ENCODE results near the gene MSRB1.
A peak's percentile ranks its signal among the peaks of the same experiment; 100 is the strongest.

The MSRB1 gene

DNA sequence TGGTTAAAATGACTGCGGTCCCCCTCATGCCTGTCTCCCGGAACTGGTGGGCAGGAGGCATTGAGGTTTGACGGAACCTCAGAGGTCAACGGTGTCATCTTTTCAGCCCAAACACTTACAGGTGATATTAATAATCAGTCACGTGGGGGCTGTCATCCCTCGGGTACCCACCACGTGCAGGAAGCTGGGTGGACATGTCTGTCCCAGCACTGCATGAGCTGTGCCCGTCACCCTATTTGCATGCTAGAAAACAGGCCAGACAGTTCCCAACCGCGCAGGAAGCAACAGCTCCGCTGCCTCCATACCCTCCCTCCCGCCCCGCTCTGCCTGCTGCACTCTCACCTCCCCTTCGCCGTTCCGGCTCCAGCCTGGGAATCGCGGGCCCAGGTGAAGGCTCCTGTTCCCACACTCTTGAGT lies 48.1 kb upstream of the MSRB1 start:
- Histone ChIP-seq H3K27me3 (ENCODE audit: control insufficient read depth in 3 of 3, insufficient read depth in 3 of 3, low read depth in 1 of 3, low read length in 3 of 3) (peaks cover 18 to 37% (median 34%) of the 10 kb centered on the region in 3 experiments), H2BK12ac (ENCODE audit: low read length) (no peak overlapping the region), H2AFZ (ENCODE audit: low read length) (peak overlapping the region; percentile 87), H2AK5ac (ENCODE audit: low read depth, low read length) (peak overlapping the region; percentile 73), H3K4me3 (ENCODE audit: low read length in 2 of 2) (peak overlapping the region; percentile 41 to 78), H4K8ac (ENCODE audit: low read depth, low read length) (no peak overlapping the region), H2BK5ac (ENCODE audit: low read length) (peak overlapping the region; percentile 98), H3K4me1 (ENCODE audit: control insufficient read depth in 2 of 2, insufficient read depth in 1 of 2, low read depth in 1 of 2, low read length in 2 of 2) (peaks cover 12 to 18% of the 10 kb centered on the region in 2 donors), H2BK15ac (ENCODE audit: low read length) (no peak overlapping the region), H3K18ac (ENCODE audit: low read length) (no peak overlapping the region), H3K23ac (ENCODE audit: low read depth, low read length, poor library complexity) (peak overlapping the region; percentile 96), H3K27ac (replicated peaks; ENCODE audit: low read length) (no peak overlapping the region), H2BK120ac (ENCODE audit: low read depth, low read length) (no peak overlapping the region), H3K4me2 (ENCODE audit: insufficient read depth, low read length, poor library complexity, severe bottlenecking) (no peak overlapping the region), H3K79me1 (ENCODE audit: low read depth, low read length) (peaks cover 4% of the 10 kb centered on the region), H4K91ac (ENCODE audit: low read depth, low read length, poor library complexity) (no peak overlapping the region), H3K4ac (ENCODE audit: low read length) (no peak overlapping the region), H3K36me3 (replicated peaks in 1 of 2; ENCODE audit: control insufficient read depth in 2 of 2, insufficient read depth in 2 of 2, low read length in 2 of 2) (peaks cover 12 to 17% of the 10 kb centered on the region in 2 donors), H3K14ac (ENCODE audit: low read length) (no peak overlapping the region), H3K9me3 (replicated peaks in 1 of 2; ENCODE audit: control insufficient read depth in 2 of 2, insufficient read depth in 1 of 2, low read depth in 1 of 2, low read length in 2 of 2) (peaks cover 0 to 4% of the 10 kb centered on the region in 2 donors), H3K9ac (ENCODE audit: low read depth, low read length, poor library complexity) (peak overlapping the region; percentile 27)
- no CpG with 5 or more reads among the region's 18 CpGs for WGBS, 2 donors (ENCODE audit: extremely low coverage in 2 of 2, insufficient read length in 2 of 2, insufficient replicate concordance in 1 of 2)
- no peak for DNase-seq (ENCODE audit: low spot score)

DNA sequence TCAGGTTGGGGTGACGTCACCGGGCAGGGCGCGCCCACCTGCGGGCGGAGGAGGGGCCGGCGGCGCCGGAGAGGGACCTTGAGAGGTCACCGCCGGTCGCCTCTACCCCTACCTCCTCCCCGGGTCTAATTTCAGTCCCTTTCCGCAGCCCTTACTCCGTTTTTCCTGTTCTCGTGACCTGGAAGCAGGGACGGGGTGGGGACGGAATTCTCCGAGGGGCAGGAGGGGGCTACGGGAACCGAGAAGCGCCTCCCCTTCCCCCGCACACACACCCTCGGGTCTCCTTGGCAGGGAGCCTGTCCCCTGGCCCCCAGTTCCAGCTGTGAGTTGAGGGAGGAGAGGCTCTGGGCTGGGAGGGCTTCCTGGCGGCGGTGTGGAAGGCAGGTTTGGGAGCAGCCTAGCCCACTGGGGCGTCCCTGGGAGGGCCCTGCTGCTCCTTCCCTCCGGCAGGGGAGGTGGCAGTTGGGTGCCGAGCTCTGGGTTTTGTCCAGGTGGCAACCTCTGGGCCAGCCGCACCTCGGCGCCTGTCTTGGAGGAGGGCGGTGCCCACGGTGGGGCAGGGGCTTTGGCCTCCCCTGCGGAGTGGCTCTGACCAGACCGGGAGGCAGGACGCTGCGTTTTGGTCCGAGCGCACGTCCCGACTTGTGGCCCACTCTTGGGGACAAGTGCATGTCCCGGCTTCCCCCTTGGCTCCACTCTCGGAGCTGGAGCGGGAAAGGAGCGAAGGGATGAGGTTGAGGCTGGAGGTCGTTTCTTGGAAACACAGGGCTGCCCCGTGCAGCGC lies 47.5 kb upstream of the MSRB1 start:
- WGBS, 2 donors (ENCODE audit: extremely low coverage in 2 of 2, insufficient read length in 2 of 2, insufficient replicate concordance in 1 of 2), result no CpG with 5 or more reads among the region's 50 CpGs
- H2BK5ac ChIP-seq (ENCODE audit: low read length), result peak overlapping the region; percentile 98
- H2BK12ac ChIP-seq (ENCODE audit: low read length), result peak overlapping the region; percentile 73
- peak overlapping the region; percentile 88 for H2BK120ac ChIP-seq (ENCODE audit: low read depth, low read length)
- no peak for DNase-seq (ENCODE audit: low spot score)
- peaks cover 18 to 23% of the 10 kb centered on the region in 2 donors for H3K36me3 ChIP-seq (replicated peaks in 1 of 2; ENCODE audit: control insufficient read depth in 2 of 2, insufficient read depth in 2 of 2, low read length in 2 of 2)
- peak overlapping the region; percentile 96 for H3K23ac ChIP-seq (ENCODE audit: low read depth, low read length, poor library complexity)
- H3K4me2 ChIP-seq (ENCODE audit: insufficient read depth, low read length, poor library complexity, severe bottlenecking), result peak overlapping the region; percentile 80
- H3K27me3 ChIP-seq (ENCODE audit: control insufficient read depth in 3 of 3, insufficient read depth in 3 of 3, low read depth in 1 of 3, low read length in 3 of 3), result peaks cover 18 to 37% (median 34%) of the 10 kb centered on the region in 3 experiments
- H4K8ac ChIP-seq (ENCODE audit: low read depth, low read length), result no peak overlapping the region
- H3K18ac ChIP-seq (ENCODE audit: low read length), result peak overlapping the region; percentile 97
- H2AFZ ChIP-seq (ENCODE audit: low read length), result peak overlapping the region; percentile 87
- H3K14ac ChIP-seq (ENCODE audit: low read length), result peak overlapping the region; percentile 76
- H2AK5ac ChIP-seq (ENCODE audit: low read depth, low read length), result peak overlapping the region; percentile 94
- H2BK15ac ChIP-seq (ENCODE audit: low read length), result peak overlapping the region; percentile 88
- no peak overlapping the region for H3K27ac ChIP-seq (replicated peaks; ENCODE audit: low read length)
- peak overlapping the region; percentile 50 for H3K9ac ChIP-seq (ENCODE audit: low read depth, low read length, poor library complexity)
- H3K9me3 ChIP-seq (replicated peaks in 1 of 2; ENCODE audit: control insufficient read depth in 2 of 2, insufficient read depth in 1 of 2, low read depth in 1 of 2, low read length in 2 of 2), result peaks cover 0 to 4% of the 10 kb centered on the region in 2 donors
- peak overlapping the region; percentile 41 to 78 for H3K4me3 ChIP-seq (ENCODE audit: low read length in 2 of 2)
- H4K91ac ChIP-seq (ENCODE audit: low read depth, low read length, poor library complexity), result no peak overlapping the region
- peaks cover 4% of the 10 kb centered on the region for H3K79me1 ChIP-seq (ENCODE audit: low read depth, low read length)
- H3K4me1 ChIP-seq (ENCODE audit: control insufficient read depth in 2 of 2, insufficient read depth in 1 of 2, low read depth in 1 of 2, low read length in 2 of 2), result peaks cover 12 to 18% of the 10 kb centered on the region in 2 donors
- H3K4ac ChIP-seq (ENCODE audit: low read length), result no peak overlapping the region

DNA sequence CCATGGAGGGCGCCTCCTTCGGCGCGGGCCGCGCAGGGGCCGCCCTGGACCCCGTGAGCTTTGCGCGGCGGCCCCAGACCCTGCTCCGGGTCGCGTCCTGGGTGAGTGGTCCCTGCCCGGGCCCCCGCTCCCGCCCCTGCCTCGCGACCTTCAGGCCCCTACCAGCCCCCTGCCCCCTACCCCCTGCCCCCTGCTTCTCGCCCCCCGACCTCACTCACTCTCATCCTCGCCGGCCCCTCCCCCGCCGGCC lies 47.0 kb upstream of the MSRB1 start:
- peaks cover 0 to 4% of the 10 kb centered on the region in 2 donors for H3K9me3 ChIP-seq (replicated peaks in 1 of 2; ENCODE audit: control insufficient read depth in 2 of 2, insufficient read depth in 1 of 2, low read depth in 1 of 2, low read length in 2 of 2)
- H3K4me1 ChIP-seq (ENCODE audit: control insufficient read depth in 2 of 2, insufficient read depth in 1 of 2, low read depth in 1 of 2, low read length in 2 of 2), result peaks cover 16 to 22% of the 10 kb centered on the region in 2 donors
- H2BK12ac ChIP-seq (ENCODE audit: low read length), result no peak overlapping the region
- peaks cover 21 to 24% of the 10 kb centered on the region in 2 donors for H3K36me3 ChIP-seq (replicated peaks in 1 of 2; ENCODE audit: control insufficient read depth in 2 of 2, insufficient read depth in 2 of 2, low read length in 2 of 2)
- H3K9ac ChIP-seq (ENCODE audit: low read depth, low read length, poor library complexity), result peak overlapping the region; percentile 70
- no peak overlapping the region for H3K4ac ChIP-seq (ENCODE audit: low read length)
- H2AK5ac ChIP-seq (ENCODE audit: low read depth, low read length), result no peak overlapping the region
- H4K91ac ChIP-seq (ENCODE audit: low read depth, low read length, poor library complexity), result no peak overlapping the region
- H3K18ac ChIP-seq (ENCODE audit: low read length), result peak overlapping the region; percentile 83
- H3K23ac ChIP-seq (ENCODE audit: low read depth, low read length, poor library complexity), result no peak overlapping the region
- H3K4me3 ChIP-seq (ENCODE audit: low read length in 2 of 2), result peak overlapping the region; percentile 41 to 85
- peaks cover 18 to 37% (median 34%) of the 10 kb centered on the region in 3 experiments for H3K27me3 ChIP-seq (ENCODE audit: control insufficient read depth in 3 of 3, insufficient read depth in 3 of 3, low read depth in 1 of 3, low read length in 3 of 3)
- no peak overlapping the region for H3K27ac ChIP-seq (replicated peaks; ENCODE audit: low read length)
- H3K14ac ChIP-seq (ENCODE audit: low read length), result no peak overlapping the region
- H2BK5ac ChIP-seq (ENCODE audit: low read length), result no peak overlapping the region
- H3K79me1 ChIP-seq (ENCODE audit: low read depth, low read length), result peaks cover 6% of the 10 kb centered on the region
- H2AFZ ChIP-seq (ENCODE audit: low read length), result peak overlapping the region; percentile 87
- no CpG with 5 or more reads among the region's 25 CpGs for WGBS, 2 donors (ENCODE audit: extremely low coverage in 2 of 2, insufficient read length in 2 of 2, insufficient replicate concordance in 1 of 2)
- H4K8ac ChIP-seq (ENCODE audit: low read depth, low read length), result no peak overlapping the region
- H3K4me2 ChIP-seq (ENCODE audit: insufficient read depth, low read length, poor library complexity, severe bottlenecking), result peak overlapping the region; percentile 86
- no peak for DNase-seq (ENCODE audit: low spot score)
- H2BK120ac ChIP-seq (ENCODE audit: low read depth, low read length), result no peak overlapping the region
- peak overlapping the region; percentile 49 for H2BK15ac ChIP-seq (ENCODE audit: low read length)
